ENCODE measurements around the gene ARHGDIB. TPM values are rescaled to one million over a fixed set of nuclear protein-coding genes. Genes with fewer than 3 reads are reported as not detected.

Gene ARHGDIB
- total and polyA plus RNA-seq, 8 donors = 60.9 to 314 (median 78.4) TPM

DNA sequence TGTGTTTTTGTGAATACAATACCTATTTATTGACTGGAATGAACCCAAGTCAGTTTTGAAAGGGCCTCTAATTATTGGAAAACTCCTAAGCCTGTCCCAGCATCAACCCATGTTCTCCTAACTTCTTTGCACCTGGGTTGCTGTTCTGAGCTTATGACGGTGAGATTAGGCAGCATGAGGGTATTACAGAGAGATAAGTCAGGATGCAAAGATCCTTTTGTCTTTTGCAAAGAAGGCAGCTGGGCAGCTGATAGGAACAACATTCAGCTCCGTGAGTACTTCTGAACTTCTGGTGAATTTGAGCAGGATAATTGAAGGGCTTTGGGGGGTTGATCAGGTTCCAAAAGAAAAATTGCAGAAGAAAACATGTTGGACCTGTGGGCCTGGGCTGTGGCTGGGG, 11.4 kb upstream of the ARHGDIB start, which contains the start of gene PDE6H:
Gene PDE6H, plus strand, starts transcription at position 227 of the 400 bp plus-strand sequence. CDS start 4,971 bp downstream, outside the sequence.
- intact Hi-C loops (cut with DNase I) = no loop called here
- Histone ChIP-seq H3K4me3 (no peak within 1 kb of the TSS), H3K36me3 (no peaks in the 10 kb centered on the region), H3K27me3 (no peaks in the 10 kb centered on the region), H3K9me3 (no peaks in the 10 kb centered on the region), H3K4me1 (peaks cover 0 to 36% of the 10 kb centered on the region in 2 donors), H3K27ac (no peak within 1 kb of the TSS)
- no peak for ATAC-seq
- DNase-seq = no peak
- TF ChIP-seq, protein P1, sequence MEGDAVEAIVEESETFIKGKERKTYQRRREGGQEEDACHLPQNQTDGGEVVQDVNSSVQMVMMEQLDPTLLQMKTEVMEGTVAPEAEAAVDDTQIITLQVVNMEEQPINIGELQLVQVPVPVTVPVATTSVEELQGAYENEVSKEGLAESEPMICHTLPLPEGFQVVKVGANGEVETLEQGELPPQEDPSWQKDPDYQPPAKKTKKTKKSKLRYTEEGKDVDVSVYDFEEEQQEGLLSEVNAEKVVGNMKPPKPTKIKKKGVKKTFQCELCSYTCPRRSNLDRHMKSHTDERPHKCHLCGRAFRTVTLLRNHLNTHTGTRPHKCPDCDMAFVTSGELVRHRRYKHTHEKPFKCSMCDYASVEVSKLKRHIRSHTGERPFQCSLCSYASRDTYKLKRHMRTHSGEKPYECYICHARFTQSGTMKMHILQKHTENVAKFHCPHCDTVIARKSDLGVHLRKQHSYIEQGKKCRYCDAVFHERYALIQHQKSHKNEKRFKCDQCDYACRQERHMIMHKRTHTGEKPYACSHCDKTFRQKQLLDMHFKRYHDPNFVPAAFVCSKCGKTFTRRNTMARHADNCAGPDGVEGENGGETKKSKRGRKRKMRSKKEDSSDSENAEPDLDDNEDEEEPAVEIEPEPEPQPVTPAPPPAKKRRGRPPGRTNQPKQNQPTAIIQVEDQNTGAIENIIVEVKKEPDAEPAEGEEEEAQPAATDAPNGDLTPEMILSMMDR (IDR thresholded peaks at IDR 0.05) = no peak

DNA sequence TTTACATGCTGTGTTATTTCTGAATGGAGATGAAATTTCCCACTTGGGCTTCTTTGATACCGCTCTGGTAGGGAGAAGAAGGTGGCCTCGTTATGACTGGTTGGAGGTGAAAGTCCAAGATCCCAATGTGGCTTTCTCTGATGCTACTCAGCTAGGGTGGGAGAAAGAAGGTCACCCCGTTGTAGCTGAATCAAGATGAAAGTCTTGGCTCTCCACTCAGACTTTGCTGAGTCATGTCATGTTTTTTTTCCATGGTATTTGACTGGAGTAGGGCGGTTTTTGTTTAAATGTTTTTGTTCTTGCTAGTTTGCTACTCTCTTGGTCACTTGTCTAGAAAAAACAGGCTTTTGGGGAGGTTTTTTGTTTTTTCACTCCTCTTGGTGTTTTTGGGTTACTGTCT, 9.1 kb upstream of the ARHGDIB start:
- ATAC-seq (no peak), DNase-seq (no peak)
- TF ChIP-seq, protein P1 (IDR thresholded peaks at IDR 0.05) = no peak
- no peak overlapping the region for H3K4me3 ChIP-seq
- H3K27me3 ChIP-seq = no peaks in the 10 kb centered on the region
- H3K9me3 ChIP-seq = no peaks in the 10 kb centered on the region
- peaks cover 0 to 22% of the 10 kb centered on the region in 2 donors for H3K4me1 ChIP-seq
- no peaks in the 10 kb centered on the region for H3K36me3 ChIP-seq
- H3K27ac ChIP-seq = no peak overlapping the region
- intact Hi-C loops (cut with DNase I) = no loop called here

DNA sequence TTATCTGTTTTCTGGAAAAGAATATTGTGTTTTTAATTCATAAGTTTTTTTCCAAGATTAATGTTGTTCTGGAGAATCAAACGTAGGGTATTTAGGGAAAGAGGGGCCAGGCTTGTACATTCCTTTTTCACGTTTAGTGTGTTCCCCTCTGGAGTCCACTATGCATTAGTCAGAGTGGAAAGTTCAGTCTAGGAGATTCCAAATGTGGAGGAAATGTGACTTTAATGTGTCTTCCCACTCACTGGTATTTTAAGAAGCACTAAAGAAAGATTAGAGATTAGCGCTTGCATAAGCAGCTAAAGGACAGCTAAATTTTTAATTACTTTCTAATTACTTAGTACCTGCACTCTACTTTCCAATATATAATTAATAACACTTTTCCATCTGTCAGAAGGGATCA, 7.1 kb upstream of the ARHGDIB start:
- Histone ChIP-seq H3K36me3 (no peaks in the 10 kb centered on the region), H3K27me3 (no peaks in the 10 kb centered on the region), H3K9me3 (no peaks in the 10 kb centered on the region), H3K27ac (no peak overlapping the region), H3K4me1 (peaks cover 0 to 20% of the 10 kb centered on the region in 2 donors), H3K4me3 (no peak overlapping the region)
- TF ChIP-seq, protein P1 (IDR thresholded peaks at IDR 0.05) = no peak
- ATAC-seq (no peak), DNase-seq (no peak)
- intact Hi-C loops (cut with DNase I) = no loop called here

DNA sequence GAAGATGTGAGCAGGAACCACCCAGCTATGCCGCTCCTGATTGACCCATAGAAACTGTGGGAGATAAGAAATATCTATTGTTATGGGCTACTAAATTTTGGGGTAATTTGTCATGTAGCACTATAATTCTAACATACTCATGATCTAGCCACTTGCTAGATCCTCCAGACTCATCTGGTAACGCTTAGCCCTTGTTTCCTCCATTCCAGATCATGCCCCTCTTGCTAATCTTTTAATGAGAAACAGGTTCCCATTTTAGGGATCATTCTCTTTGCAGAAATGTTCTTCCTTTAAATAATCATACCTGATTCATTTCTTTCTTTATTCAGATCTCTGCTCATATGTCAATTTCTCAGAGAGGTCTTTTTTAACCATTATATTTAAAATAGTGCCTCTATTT, 3.8 kb upstream of the ARHGDIB start:
- Histone ChIP-seq H3K4me3 (no peak overlapping the region), H3K27me3 (no peaks in the 10 kb centered on the region), H3K27ac (no peak overlapping the region), H3K9me3 (no peaks in the 10 kb centered on the region), H3K4me1 (peaks cover 3 to 44% of the 10 kb centered on the region in 2 donors), H3K36me3 (no peaks in the 10 kb centered on the region)
- TF ChIP-seq, protein P1 (IDR thresholded peaks at IDR 0.05) = no peak
- intact Hi-C loops (cut with DNase I) = no loop called here
- ATAC-seq (no peak), DNase-seq (no peak)

DNA sequence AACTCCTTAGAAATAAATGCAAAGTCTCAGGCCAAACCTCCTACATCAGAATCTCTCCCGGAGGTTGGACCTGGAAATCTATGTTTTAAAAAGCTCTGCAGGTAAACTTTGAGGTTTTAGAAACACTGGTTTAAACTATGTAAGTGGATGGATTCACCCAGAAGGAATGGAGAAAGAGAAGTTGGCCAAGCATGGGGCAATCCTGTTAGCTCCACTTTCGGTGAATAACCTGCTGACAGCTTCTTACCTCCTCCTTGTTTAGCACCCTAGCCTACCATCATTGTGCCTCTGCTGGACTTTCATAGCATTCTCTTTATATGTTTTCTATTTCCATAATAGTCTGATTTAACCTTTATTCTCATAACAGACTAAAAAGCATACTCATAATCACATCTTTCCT, 3.0 kb upstream of the ARHGDIB start:
- intact Hi-C loops (cut with DNase I) = no loop called here
- Histone ChIP-seq H3K27ac (no peak overlapping the region), H3K27me3 (no peaks in the 10 kb centered on the region), H3K4me3 (no peak overlapping the region), H3K4me1 (peaks cover 3 to 52% of the 10 kb centered on the region in 2 donors), H3K36me3 (no peaks in the 10 kb centered on the region), H3K9me3 (no peaks in the 10 kb centered on the region)
- no peak for ATAC-seq
- TF ChIP-seq, protein P1 (IDR thresholded peaks at IDR 0.05) = no peak
- no peak for DNase-seq

Data from left lung (tissue), 10 donors.